BLaER1 treated with 17β-estradiol and CSF1 and Interleukin-3, amounts not matched to agents 10 nM and 100 nM (cell line): Measurements from ENCODE around the gene HORMAD1.
"Not testable (repeated sequence)": the region's sequence is repeated elsewhere in the genome, so short reads cannot be mapped to it uniquely, and the experiment has no call there.

Experiments used
- H3K27ac ChIP-seq, 11 experiments: shearing (Covaris generic); formaldehyde crosslinking; 2 replicates each; pipeline ENCODE4 v1.8.1; 2022
- H3K27me3 ChIP-seq, 11 experiments: shearing (Covaris generic); formaldehyde crosslinking; 2 replicates each; pipeline ENCODE4 v1.8.1; 2022
- H3K36me3 ChIP-seq, 11 experiments: shearing (Covaris generic); formaldehyde crosslinking; 2 replicates each; pipeline ENCODE4 v1.8.1; 2022
- H3K4me1 ChIP-seq, 10 experiments: shearing (Covaris generic); formaldehyde crosslinking; 2 replicates each; pipeline ENCODE4 v1.8.1; 2022
- H3K4me2 ChIP-seq, 11 experiments: shearing (Covaris generic); formaldehyde crosslinking; 2 replicates each; pipeline ENCODE4 v1.8.1; 2022
- H3K4me3 ChIP-seq, 10 experiments: shearing (Covaris generic); formaldehyde crosslinking; 2 replicates each; pipeline ENCODE4 v1.8.1; 2022
- H3K9ac ChIP-seq, 11 experiments: shearing (Covaris generic); formaldehyde crosslinking; 2 replicates each; pipeline ENCODE4 v1.8.1; 2022
- H3K9me3 ChIP-seq, 11 experiments: shearing (Covaris generic); formaldehyde crosslinking; replicated peaks in 1 of 11; 2 replicates each; pipeline ENCODE4 v1.8.1; 2022
- H4K20me1 ChIP-seq, 11 experiments: shearing (Covaris generic); formaldehyde crosslinking; 2 replicates each; pipeline ENCODE4 v1.8.1; 2022
- Cebpa-rat ChIP-seq, 11 experiments: shearing (Covaris generic); IDR thresholded peaks; 2 replicates each; pipeline ENCODE4 v1.8.1; 2022

The HORMAD1 gene

GRCh38 chr1:150692720-150693119 is 28.0 kb downstream of the HORMAD1 start:
- Histone ChIP-seq H3K27me3 (no peaks in the 10 kb centered on the region), H3K27ac (no peak overlapping the region; a peak in 1 of 22 replicates), H4K20me1 (no peaks in the 10 kb centered on the region), H3K4me1 (peaks cover 6 to 18% (median 11%) of the 10 kb centered on the region in 10 experiments; a peak in 18 of 20 replicates), H3K4me3 (no peak overlapping the region), H3K4me2 (no peak overlapping the region), H3K9ac (no peak overlapping the region), H3K36me3 (peaks cover 49 to 77% (median 62%) of the 10 kb centered on the region in 11 experiments), H3K9me3 (no peaks in the 10 kb centered on the region)
- TF ChIP-seq Cebpa-rat (IDR thresholded peaks at IDR 0.05) = no peak

GRCh38 chr1:150688763-150689162 is 31.9 kb downstream of the HORMAD1 start:
- peaks cover 50 to 89% (median 68%) of the 10 kb centered on the region in 11 experiments for H3K36me3 ChIP-seq
- H3K4me2 ChIP-seq = no peak overlapping the region
- no peak overlapping the region for H3K4me3 ChIP-seq
- H3K9me3 ChIP-seq = no peaks in the 10 kb centered on the region
- no peak overlapping the region for H3K27ac ChIP-seq
- no peak for TF ChIP-seq Cebpa-rat (IDR thresholded peaks at IDR 0.05)
- no peak overlapping the region for H3K9ac ChIP-seq
- no peaks in the 10 kb centered on the region for H4K20me1 ChIP-seq
- H3K27me3 ChIP-seq = no peaks in the 10 kb centered on the region
- no peaks in the 10 kb centered on the region for H3K4me1 ChIP-seq

GRCh38 chr1:150686275-150686674 is 34.4 kb downstream of the HORMAD1 start:
- no peaks in the 10 kb centered on the region for H4K20me1 ChIP-seq
- no peaks in the 10 kb centered on the region for H3K9me3 ChIP-seq
- TF ChIP-seq Cebpa-rat (IDR thresholded peaks at IDR 0.05) = no peak
- no peak overlapping the region for H3K9ac ChIP-seq
- H3K4me2 ChIP-seq = no peak overlapping the region
- H3K36me3 ChIP-seq = peaks cover 41 to 83% (median 65%) of the 10 kb centered on the region in 11 experiments
- no peaks in the 10 kb centered on the region for H3K4me1 ChIP-seq
- no peak overlapping the region for H3K4me3 ChIP-seq
- H3K27me3 ChIP-seq = no peaks in the 10 kb centered on the region
- H3K27ac ChIP-seq = no peak overlapping the region

GRCh38 chr1:150683914-150684313 is 36.8 kb downstream of the HORMAD1 start:
- Histone ChIP-seq H3K4me1 (no peaks in the 10 kb centered on the region), H3K9ac (no peak overlapping the region), H4K20me1 (no peaks in the 10 kb centered on the region), H3K36me3 (peaks cover 35 to 74% (median 55%) of the 10 kb centered on the region in 11 experiments), H3K4me2 (no peak overlapping the region), H3K27me3 (no peaks in the 10 kb centered on the region), H3K9me3 (no peaks in the 10 kb centered on the region), H3K4me3 (no peak overlapping the region), H3K27ac (no peak overlapping the region)
- no peak for TF ChIP-seq Cebpa-rat (IDR thresholded peaks at IDR 0.05)

- Histone ChIP-seq H3K27ac (no peak overlapping the region), H3K4me1 (no peaks in the 10 kb centered on the region), H3K9me3 (no peaks in the 10 kb centered on the region), H3K36me3 (peaks cover 28 to 70% (median 42%) of the 10 kb centered on the region in 11 experiments), H3K27me3 (no peaks in the 10 kb centered on the region), H3K4me2 (no peak overlapping the region), H4K20me1 (no peaks in the 10 kb centered on the region; a peak in 1 of 22 replicates), H3K4me3 (no peak overlapping the region), H3K9ac (no peak overlapping the region)
- TF ChIP-seq Cebpa-rat (IDR thresholded peaks at IDR 0.05) = no peak
These were observed 41.7 kb downstream of the HORMAD1 start for GRCh38 chr1:150678988-150679387.

GRCh38 chr1:150674881-150675280 is 45.8 kb downstream of the HORMAD1 start:
- H3K27ac ChIP-seq = no peak overlapping the region
- no peak overlapping the region for H3K4me2 ChIP-seq
- H3K4me3 ChIP-seq = no peak overlapping the region
- no peaks in the 10 kb centered on the region for H3K9me3 ChIP-seq
- no peak overlapping the region for H3K9ac ChIP-seq
- no peaks in the 10 kb centered on the region for H3K4me1 ChIP-seq
- no peaks in the 10 kb centered on the region; a peak in 1 of 22 replicates for H4K20me1 ChIP-seq
- peaks cover 9 to 56% (median 29%) of the 10 kb centered on the region in 11 experiments; a peak in 20 of 22 replicates for H3K36me3 ChIP-seq
- TF ChIP-seq Cebpa-rat (IDR thresholded peaks at IDR 0.05) = no peak
- no peaks in the 10 kb centered on the region for H3K27me3 ChIP-seq

GRCh38 chr1:150663321-150663720 is 57.4 kb downstream of the HORMAD1 start:
- H3K36me3 ChIP-seq = peaks cover 42 to 80% (median 57%) of the 10 kb centered on the region in 11 experiments
- H4K20me1 ChIP-seq = no peaks in the 10 kb centered on the region
- no peak for TF ChIP-seq Cebpa-rat (IDR thresholded peaks at IDR 0.05)
- no peak overlapping the region for H3K4me3 ChIP-seq
- no peak overlapping the region for H3K4me2 ChIP-seq
- no peaks in the 10 kb centered on the region for H3K9me3 ChIP-seq
- no peak overlapping the region for H3K27ac ChIP-seq
- H3K27me3 ChIP-seq = no peaks in the 10 kb centered on the region
- H3K4me1 ChIP-seq = no peaks in the 10 kb centered on the region
- H3K9ac ChIP-seq = no peak overlapping the region

- peaks cover 37 to 80% (median 61%) of the 10 kb centered on the region in 11 experiments for H3K36me3 ChIP-seq
These were observed 57.9 kb downstream of the HORMAD1 start for GRCh38 chr1:150662811-150663210.

GRCh38 chr1:150661156-150661555 is 59.5 kb downstream of the HORMAD1 start:
- Histone ChIP-seq H3K4me3 (no peak overlapping the region), H3K4me1 (no peaks in the 10 kb centered on the region), H3K4me2 (no peak overlapping the region), H3K27ac (no peak overlapping the region), H3K9me3 (no peaks in the 10 kb centered on the region), H3K36me3 (peaks cover 36 to 80% (median 71%) of the 10 kb centered on the region in 11 experiments), H3K27me3 (no peaks in the 10 kb centered on the region), H3K9ac (no peak overlapping the region), H4K20me1 (no peaks in the 10 kb centered on the region)
- TF ChIP-seq Cebpa-rat (IDR thresholded peaks at IDR 0.05) = no peak

More at GRCh38 chr1:150662811-150663210, 57.9 kb downstream of the HORMAD1 start:
- Histone ChIP-seq H3K9ac (no peak overlapping the region), H4K20me1 (no peaks in the 10 kb centered on the region), H3K9me3 (no peaks in the 10 kb centered on the region), H3K27ac (no peak overlapping the region), H3K4me3 (no peak overlapping the region), H3K4me1 (no peaks in the 10 kb centered on the region), H3K4me2 (no peak overlapping the region), H3K27me3 (no peaks in the 10 kb centered on the region)
- no peak for TF ChIP-seq Cebpa-rat (IDR thresholded peaks at IDR 0.05)

- H3K4me2 ChIP-seq = no peak overlapping the region
- no peaks in the 10 kb centered on the region for H4K20me1 ChIP-seq
- H3K27ac ChIP-seq = no peak overlapping the region
- peaks cover 36 to 83% (median 72%) of the 10 kb centered on the region in 11 experiments for H3K36me3 ChIP-seq
- no peaks in the 10 kb centered on the region for H3K27me3 ChIP-seq
- TF ChIP-seq Cebpa-rat (IDR thresholded peaks at IDR 0.05) = no peak
- H3K4me3 ChIP-seq = no peak overlapping the region
- H3K4me1 ChIP-seq = no peaks in the 10 kb centered on the region
- no peak overlapping the region for H3K9ac ChIP-seq
- H3K9me3 ChIP-seq = no peaks in the 10 kb centered on the region
These were observed 60.1 kb downstream of the HORMAD1 start for GRCh38 chr1:150660584-150660983.

GRCh38 chr1:150657064-150657463 is 63.6 kb downstream of the HORMAD1 start:
- not testable (repeated sequence) for H3K4me2 ChIP-seq, H3K27me3 ChIP-seq, H3K9ac ChIP-seq, H3K4me3 ChIP-seq, H4K20me1 ChIP-seq, H3K4me1 ChIP-seq, H3K9me3 ChIP-seq, H3K27ac ChIP-seq
- H3K36me3 ChIP-seq = peaks cover 26 to 73% (median 54%) of the 10 kb centered on the region in 11 experiments

- H3K9ac ChIP-seq, H3K27me3 ChIP-seq, H3K4me3 ChIP-seq, H3K9me3 ChIP-seq, H4K20me1 ChIP-seq, H3K27ac ChIP-seq, H3K4me1 ChIP-seq, H3K4me2 ChIP-seq: not testable (repeated sequence)
- H3K36me3 ChIP-seq = peaks cover 25 to 68% (median 44%) of the 10 kb centered on the region in 11 experiments
These were observed 66.1 kb downstream of the HORMAD1 start for GRCh38 chr1:150654635-150655034.
